ENCODE results near the gene MAL. TPM values are rescaled to one million over a fixed set of nuclear protein-coding genes. Genes with fewer than 3 reads are reported as not detected.
A peak's percentile ranks its signal among the peaks of the same experiment; 100 is the strongest.

MAL gene
- total and polyA plus RNA-seq, 2 of the 8 experiments (the other 6 are each of a cell fraction or from before 2014, with no cell fraction given) = not detected

GRCh38 chr2:94987074-94988020, 38.2 kb upstream of the MAL start:
- Histone ChIP-seq H4K5ac (ENCODE audit: insufficient read length, low read depth, low read length) (no peak overlapping the region), H3K4me1 (replicated peaks in 1 of 4; ENCODE audit: control insufficient read depth in 3 of 4, insufficient read depth in 4 of 4, low read length in 3 of 4) (no peaks in the 10 kb centered on the region), H2BK120ac (replicated peaks; ENCODE audit: low read depth, low read length) (no peak overlapping the region), H2AFZ (ENCODE audit: low read length) (no peak overlapping the region), H3K27me3 (replicated peaks in 1 of 4; ENCODE audit: control insufficient read depth in 3 of 4, extremely low read depth in 1 of 4, insufficient read depth in 3 of 4, low read length in 3 of 4) (no peaks in the 10 kb centered on the region; a peak in 1 of 7 replicates), H2BK15ac (ENCODE audit: low read length) (no peak overlapping the region), H3K56ac (replicated peaks; ENCODE audit: insufficient read length, low read depth, low read length) (no peak overlapping the region), H3K79me2 (ENCODE audit: control insufficient read depth in 1 of 2, insufficient read depth in 2 of 2, low read length in 2 of 2) (no peaks in the 10 kb centered on the region), H3K23me2 (ENCODE audit: low read depth, low read length) (no peaks in the 10 kb centered on the region), H3K27ac (ENCODE audit: low read depth, low read length) (no peak overlapping the region), H2BK5ac (ENCODE audit: low read depth, low read length) (no peak overlapping the region), H3K4me3 (ENCODE audit: extremely low read depth in 1 of 4, insufficient read depth in 2 of 4, low read depth in 3 of 4, low read length in 4 of 4) (no peak overlapping the region), H3K14ac (ENCODE audit: insufficient read length) (no peak overlapping the region), H2BK12ac (ENCODE audit: low read depth, low read length) (no peak overlapping the region), H2AK5ac (ENCODE audit: low read depth, low read length) (no peak overlapping the region), H3K36me3 (ENCODE audit: control insufficient read depth in 2 of 4, insufficient read depth in 4 of 4, low read length in 3 of 4) (no peaks in the 10 kb centered on the region), H2BK20ac (ENCODE audit: low read length) (no peak overlapping the region), H4K91ac (replicated peaks; ENCODE audit: insufficient read length, low read length) (no peak overlapping the region), H3K79me1 (ENCODE audit: low read depth, low read length) (no peaks in the 10 kb centered on the region), H3K9me3 (ENCODE audit: insufficient read depth in 2 of 2, low read depth in 1 of 2, low read length in 1 of 2) (peaks cover 71 to 90% of the 10 kb centered on the region in 2 experiments), H3K4ac (replicated peaks; ENCODE audit: insufficient read length, low read depth, low read length) (no peak overlapping the region), H4K20me1 (replicated peaks in 1 of 2; ENCODE audit: control insufficient read depth in 1 of 2, insufficient read depth in 2 of 2, low read length in 2 of 2) (no peaks in the 10 kb centered on the region), H3K4me2 (ENCODE audit: insufficient read depth in 1 of 2, low read depth in 2 of 2, low read length in 2 of 2) (no peak overlapping the region), H3K23ac (ENCODE audit: insufficient read length) (no peak overlapping the region), H3K18ac (ENCODE audit: extremely low read depth, low read length) (no peak overlapping the region), H3K9ac (replicated peaks in 1 of 4; ENCODE audit: extremely low read depth in 1 of 4, low read depth in 3 of 4, low read length in 3 of 4) (no peak overlapping the region), H4K8ac (ENCODE audit: extremely low read depth, insufficient read depth, low read length) (peak overlapping the region; percentile 4; the same call in 1 of the 2 replicates)
- ChIA-PET CTCF (ENCODE audit: partially characterized antibody) (interaction anchor here (0.9 to 1.6 kb wide), 3 partner anchors 16 to 128 kb away, joined by 3 to 4 read pairs (median 3); no protein-coding TSS in a partner anchor), POLR2A (ENCODE audit: partially characterized antibody) (no interaction called here)
- WGBS, 2 experiments (ENCODE audit: extremely low coverage in 1 of 2, insufficient coverage in 1 of 2, insufficient read length in 1 of 2, insufficient replicate concordance in 2 of 2, low coverage in 1 of 2, low lambda C conversion rate in 2 of 2, missing lambda C conversion rate in 1 of 2) = 79% methylated on average over 15 of the region's 15 CpGs; no CpG with 5 or more reads in 1 of the 2 experiments
- FAIRE-seq (no peak), DNase-seq (ENCODE audit: low read depth in 1 of 2, low spot score in 2 of 2) (no peak)
- TF ChIP-seq SP2 (IDR thresholded peaks at IDR 0.05; ENCODE audit: low read length) (no peak), RNF2 (IDR thresholded peaks at IDR 0.05; ENCODE audit: borderline replicate concordance, low read depth, low read length, missing control alignments, poor library complexity, severe bottlenecking) (no peak)

All from H1 (cell line).